Measurements from ENCODE around the gene ADARB2. TPM values are rescaled to one million over a fixed set of nuclear protein-coding genes. Genes with fewer than 3 reads are reported as not detected.

The ADARB2 gene
- polyA plus RNA-seq, 4 donors, result 0.40 to 1.5 (median 0.91) TPM

- no peak for DNase-seq (ENCODE audit: low read depth in 4 of 4, low spot score in 3 of 4)
Observed at GRCh38 chr10:1600861-1601260, 136.5 kb downstream of the ADARB2 start.

GRCh38 chr10:1598393-1599153 is 138.8 kb downstream of the ADARB2 start:
- DNase-seq (ENCODE audit: low read depth in 4 of 4, low spot score in 3 of 4), result no peak

GRCh38 chr10:1597370-1598146 is 139.8 kb downstream of the ADARB2 start:
- no peak for DNase-seq (ENCODE audit: low read depth in 4 of 4, low spot score in 3 of 4)

GRCh38 chr10:1596482-1597099 is 140.7 kb downstream of the ADARB2 start:
- no peak for DNase-seq (ENCODE audit: low read depth in 4 of 4, low spot score in 3 of 4)

- DNase-seq (ENCODE audit: low read depth in 4 of 4, low spot score in 3 of 4), result no peak
Observed at GRCh38 chr10:1595726-1596125, 141.6 kb downstream of the ADARB2 start.

GRCh38 chr10:1595242-1595600 is 142.1 kb downstream of the ADARB2 start:
- DNase-seq (ENCODE audit: low read depth in 4 of 4, low spot score in 3 of 4), result no peak

GRCh38 chr10:1594372-1595241 is 142.7 kb downstream of the ADARB2 start:
- DNase-seq (ENCODE audit: low read depth in 4 of 4, low spot score in 3 of 4), result no peak

GRCh38 chr10:1591742-1592141 is 145.6 kb downstream of the ADARB2 start:
- DNase-seq (ENCODE audit: low read depth in 4 of 4, low spot score in 3 of 4), result no peak

- no peak for DNase-seq (ENCODE audit: low read depth in 4 of 4, low spot score in 3 of 4)
Observed at GRCh38 chr10:1591045-1591444, 146.3 kb downstream of the ADARB2 start.

- DNase-seq (ENCODE audit: low read depth in 4 of 4, low spot score in 3 of 4), result no peak
Observed at GRCh38 chr10:1589257-1589656, 148.1 kb downstream of the ADARB2 start.

GRCh38 chr10:1582739-1583138 is 154.6 kb downstream of the ADARB2 start:
- DNase-seq (ENCODE audit: low read depth in 4 of 4, low spot score in 3 of 4), result no peak

GRCh38 chr10:1581189-1581588 is 156.1 kb downstream of the ADARB2 start:
- DNase-seq (ENCODE audit: low read depth in 4 of 4, low spot score in 3 of 4), result no peak

GRCh38 chr10:1579671-1580070 is 157.7 kb downstream of the ADARB2 start:
- no peak for DNase-seq (ENCODE audit: low read depth in 4 of 4, low spot score in 3 of 4)

GRCh38 chr10:1579141-1579491 is 158.2 kb downstream of the ADARB2 start:
- DNase-seq (ENCODE audit: low read depth in 4 of 4, low spot score in 3 of 4), result no peak

- no peak for DNase-seq (ENCODE audit: low read depth in 4 of 4, low spot score in 3 of 4)
Observed at GRCh38 chr10:1578392-1579140, 158.8 kb downstream of the ADARB2 start.

- DNase-seq (ENCODE audit: low read depth in 4 of 4, low spot score in 3 of 4), result no peak
Observed at GRCh38 chr10:1577945-1578344, 159.4 kb downstream of the ADARB2 start.

- DNase-seq (ENCODE audit: low read depth in 4 of 4, low spot score in 3 of 4), result no peak
Observed at GRCh38 chr10:1577373-1577770, 160.0 kb downstream of the ADARB2 start.

- no peak for DNase-seq (ENCODE audit: low read depth in 4 of 4, low spot score in 3 of 4)
Observed at GRCh38 chr10:1576467-1577372, 160.6 kb downstream of the ADARB2 start.

All from left renal pelvis (tissue), 4 donors.